ENCODE data around the gene S1PR2.

GRCh38 chr19:10223488-10224213 is 7.5 kb downstream of the S1PR2 start:
- TF ChIP-seq CTCF (IDR thresholded peaks at IDR 0.05 in 4 of 5, conservative IDR thresholded peaks at IDR 0.05 in 1 of 5) (no peak), POLR2A (IDR thresholded peaks at IDR 0.05) (no peak)
